Lower leg skin (tissue), 3 donors: ENCODE results near the gene PIK3AP1.

Source experiments
- POLR2A ChIP-seq, 2 donors: fragments of 450-650 bp; IDR thresholded peaks; one replicate each; pipeline ENCODE4 v1.6.1; 2016 to 2017; ENCODE audit warnings: antibody characterized with exemption in 2 of 2, mild to moderate bottlenecking in 1 of 2, moderate library complexity in 1 of 2
- TF ChIP-seq, protein P1 (sequence below), 3 donors: fragments of 450-650 bp; IDR thresholded peaks; one replicate each; pipeline ENCODE4 v1.5.1; 2016; ENCODE audit warnings: antibody characterized with exemption in 3 of 3, mild to moderate bottlenecking in 3 of 3, moderate library complexity in 2 of 3

GRCh38 chr10:96565774-96566173, 154.5 kb downstream of the PIK3AP1 start:
- TF ChIP-seq, protein P1, sequence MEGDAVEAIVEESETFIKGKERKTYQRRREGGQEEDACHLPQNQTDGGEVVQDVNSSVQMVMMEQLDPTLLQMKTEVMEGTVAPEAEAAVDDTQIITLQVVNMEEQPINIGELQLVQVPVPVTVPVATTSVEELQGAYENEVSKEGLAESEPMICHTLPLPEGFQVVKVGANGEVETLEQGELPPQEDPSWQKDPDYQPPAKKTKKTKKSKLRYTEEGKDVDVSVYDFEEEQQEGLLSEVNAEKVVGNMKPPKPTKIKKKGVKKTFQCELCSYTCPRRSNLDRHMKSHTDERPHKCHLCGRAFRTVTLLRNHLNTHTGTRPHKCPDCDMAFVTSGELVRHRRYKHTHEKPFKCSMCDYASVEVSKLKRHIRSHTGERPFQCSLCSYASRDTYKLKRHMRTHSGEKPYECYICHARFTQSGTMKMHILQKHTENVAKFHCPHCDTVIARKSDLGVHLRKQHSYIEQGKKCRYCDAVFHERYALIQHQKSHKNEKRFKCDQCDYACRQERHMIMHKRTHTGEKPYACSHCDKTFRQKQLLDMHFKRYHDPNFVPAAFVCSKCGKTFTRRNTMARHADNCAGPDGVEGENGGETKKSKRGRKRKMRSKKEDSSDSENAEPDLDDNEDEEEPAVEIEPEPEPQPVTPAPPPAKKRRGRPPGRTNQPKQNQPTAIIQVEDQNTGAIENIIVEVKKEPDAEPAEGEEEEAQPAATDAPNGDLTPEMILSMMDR (IDR thresholded peaks at IDR 0.05) = no peak
- TF ChIP-seq POLR2A (IDR thresholded peaks at IDR 0.05) = no peak
